ENCODE measurements around the gene GRIK2. TPM values are rescaled to one million over a fixed set of nuclear protein-coding genes. Genes with fewer than 3 reads are reported as not detected.

Gene GRIK2
- total RNA-seq, 4 donors from 2014 or later = 0.46 to 3.7 (median 1.8) TPM

- 75% methylated on average over 1 of the region's 1 CpG for WGBS
- Histone ChIP-seq H3K9me3 (peaks cover 0 to 9% (median 0%) of the 10 kb centered on the region in 4 donors), H3K36me3 (no peaks in the 10 kb centered on the region), H3K4me1 (no peaks in the 10 kb centered on the region), H3K4me3 (no peak overlapping the region), H3K27ac (replicated peaks in 1 of 4) (no peak overlapping the region), H3K27me3 (no peaks in the 10 kb centered on the region)
- intact Hi-C loops (cut with DNase I) = no loop called here
- TF ChIP-seq POLR2A (IDR thresholded peaks at IDR 0.05; ENCODE audit: low read depth) (no peak), POLR2AphosphoS5 (IDR thresholded peaks at IDR 0.05) (no peak), EP300 (IDR thresholded peaks at IDR 0.05) (no peak)
- TF ChIP-seq, protein P1, sequence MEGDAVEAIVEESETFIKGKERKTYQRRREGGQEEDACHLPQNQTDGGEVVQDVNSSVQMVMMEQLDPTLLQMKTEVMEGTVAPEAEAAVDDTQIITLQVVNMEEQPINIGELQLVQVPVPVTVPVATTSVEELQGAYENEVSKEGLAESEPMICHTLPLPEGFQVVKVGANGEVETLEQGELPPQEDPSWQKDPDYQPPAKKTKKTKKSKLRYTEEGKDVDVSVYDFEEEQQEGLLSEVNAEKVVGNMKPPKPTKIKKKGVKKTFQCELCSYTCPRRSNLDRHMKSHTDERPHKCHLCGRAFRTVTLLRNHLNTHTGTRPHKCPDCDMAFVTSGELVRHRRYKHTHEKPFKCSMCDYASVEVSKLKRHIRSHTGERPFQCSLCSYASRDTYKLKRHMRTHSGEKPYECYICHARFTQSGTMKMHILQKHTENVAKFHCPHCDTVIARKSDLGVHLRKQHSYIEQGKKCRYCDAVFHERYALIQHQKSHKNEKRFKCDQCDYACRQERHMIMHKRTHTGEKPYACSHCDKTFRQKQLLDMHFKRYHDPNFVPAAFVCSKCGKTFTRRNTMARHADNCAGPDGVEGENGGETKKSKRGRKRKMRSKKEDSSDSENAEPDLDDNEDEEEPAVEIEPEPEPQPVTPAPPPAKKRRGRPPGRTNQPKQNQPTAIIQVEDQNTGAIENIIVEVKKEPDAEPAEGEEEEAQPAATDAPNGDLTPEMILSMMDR (IDR thresholded peaks at IDR 0.05) = no peak
- DNase-seq (ENCODE audit: extremely low spot score) = no peak
These were observed 722.4 kb downstream of the GRIK2 start for GRCh38 chr6:102115911-102116310.

- no peak for DNase-seq (ENCODE audit: extremely low spot score)
- TF ChIP-seq POLR2A (IDR thresholded peaks at IDR 0.05; ENCODE audit: low read depth) = no peak
- TF ChIP-seq, protein P1 (IDR thresholded peaks at IDR 0.05) = no peak
- no peak for TF ChIP-seq EP300 (IDR thresholded peaks at IDR 0.05)
- TF ChIP-seq POLR2AphosphoS5 (IDR thresholded peaks at IDR 0.05) = no peak
- Histone ChIP-seq H3K36me3 (no peaks in the 10 kb centered on the region), H3K27me3 (no peaks in the 10 kb centered on the region), H3K9me3 (peaks cover 0 to 9% (median 0%) of the 10 kb centered on the region in 4 donors), H3K4me3 (no peak overlapping the region), H3K4me1 (no peaks in the 10 kb centered on the region), H3K27ac (replicated peaks in 1 of 4) (no peak overlapping the region)
- WGBS = 87% methylated on average over 1 of the region's 1 CpG
- intact Hi-C loops (cut with DNase I) = no loop called here
These were observed 724.5 kb downstream of the GRIK2 start for GRCh38 chr6:102118034-102118433.

All from esophagus muscularis mucosa (tissue), 4 donors.